Osteoblast (primary cell): Measurements from ENCODE around the gene ASRGL1. TPM values are rescaled to one million over a fixed set of nuclear protein-coding genes. Genes with fewer than 3 reads are reported as not detected.
A peak's percentile ranks its signal among the peaks of the same experiment; 100 is the strongest.
"Not testable (repeated sequence)": the region's sequence is repeated elsewhere in the genome, so short reads cannot be mapped to it uniquely, and the experiment has no call there.

ENCODE experiments used
- DNase-seq: peaks from one replicate; pipeline ENCODE4 v3.0.0; 2011; ENCODE audit warnings: low spot score, mixed read lengths; ENCODE audit not compliant: insufficient read length; ENCODE audit errors: missing footprints
- H2AFZ ChIP-seq: 2 replicates; pipeline ENCODE4 v1.6.0; 2011; ENCODE audit warnings: mild to moderate bottlenecking, low read length
- H3K27ac ChIP-seq: 2 replicates; pipeline ENCODE4 v1.5.1; 2011; ENCODE audit warnings: mild to moderate bottlenecking, low read depth, low read length, moderate library complexity
- H3K27me3 ChIP-seq: 2 replicates; pipeline ENCODE4 v1.6.0; 2012; ENCODE audit warnings: mild to moderate bottlenecking, control low read depth, inconsistent platforms, low read length, moderate library complexity; ENCODE audit not compliant: insufficient read depth
- H3K36me3 ChIP-seq: 2 replicates; pipeline ENCODE4 v1.5.1; 2011; ENCODE audit warnings: mild to moderate bottlenecking, low read length, control low read depth, moderate library complexity; ENCODE audit not compliant: insufficient read depth
- H3K4me1 ChIP-seq: 2 replicates; pipeline ENCODE4 v1.5.1; 2011; ENCODE audit warnings: mild to moderate bottlenecking, low read length, control low read depth, moderate library complexity; ENCODE audit not compliant: insufficient read depth
- H3K4me2 ChIP-seq: 2 replicates; pipeline ENCODE4 v1.6.0; 2011; ENCODE audit warnings: mild to moderate bottlenecking, low read length; ENCODE audit not compliant: insufficient read depth
- H3K4me3 ChIP-seq: fragments of 200-600 bp; sonication (generic); 3 replicates; pipeline ENCODE4 v1.5.1; 2012; ENCODE audit warnings: mild to moderate bottlenecking, low read length, inconsistent platforms; ENCODE audit not compliant: insufficient read depth
- H3K79me2 ChIP-seq: 2 replicates; pipeline ENCODE4 v1.6.0; 2012; ENCODE audit warnings: mild to moderate bottlenecking, low read length, control low read depth, inconsistent platforms; ENCODE audit not compliant: insufficient read depth
- H3K9me3 ChIP-seq: 2 replicates; pipeline ENCODE4 v1.5.1; 2011; ENCODE audit warnings: low read depth, low read length, control low read depth
- H4K20me1 ChIP-seq: 2 replicates; pipeline ENCODE4 v1.6.0; 2012; ENCODE audit warnings: mild to moderate bottlenecking, low read length, control low read depth; ENCODE audit not compliant: insufficient read depth
- CTCF ChIP-seq: IDR thresholded peaks from 2 replicates; pipeline ENCODE4 v1.5.1; 2011; ENCODE audit warnings: mild to moderate bottlenecking, low read depth, low read length, moderate library complexity; ENCODE audit errors: extremely low read depth
- total RNA-seq: library from RNA; depleted of rRNA; stranded (reverse); fragments of >200 nt; gene quantifications from 2 replicates; pipeline ENCODE4 v1.2.3, GENCODE V29; 2012

ASRGL1 gene
- total RNA-seq, 1 donor: 0.36 TPM

GRCh38 chr11:62378459-62379063 is 41.3 kb downstream of the ASRGL1 start:
- peak; percentile 35 for TF ChIP-seq CTCF
- not testable (repeated sequence) for H3K36me3 ChIP-seq, H3K27me3 ChIP-seq, H3K79me2 ChIP-seq, H3K9me3 ChIP-seq, H3K4me3 ChIP-seq, DNase-seq, H3K4me1 ChIP-seq, H4K20me1 ChIP-seq, H3K4me2 ChIP-seq, H2AFZ ChIP-seq, H3K27ac ChIP-seq

- not testable (repeated sequence) for H3K27me3 ChIP-seq, H3K27ac ChIP-seq
These were observed 42.3 kb downstream of the ASRGL1 start for GRCh38 chr11:62379586-62379985.

GRCh38 chr11:62380821-62381245 is 43.6 kb downstream of the ASRGL1 start:
- DNase-seq: peak; percentile 48
- TF ChIP-seq CTCF: peak; percentile 73
- not testable (repeated sequence) for H4K20me1 ChIP-seq, H3K36me3 ChIP-seq, H3K4me1 ChIP-seq, H3K79me2 ChIP-seq, H3K27ac ChIP-seq, H3K9me3 ChIP-seq, H3K27me3 ChIP-seq
- peak overlapping the region; percentile 71 for H3K4me2 ChIP-seq
- H2AFZ ChIP-seq: peak overlapping the region; percentile 41
- peak overlapping the region; percentile 54 for H3K4me3 ChIP-seq

More at GRCh38 chr11:62379586-62379985, 42.3 kb downstream of the ASRGL1 start:
- H3K36me3 ChIP-seq, H3K4me2 ChIP-seq, H3K9me3 ChIP-seq, H3K79me2 ChIP-seq, DNase-seq, H2AFZ ChIP-seq, H3K4me1 ChIP-seq, H4K20me1 ChIP-seq, H3K4me3 ChIP-seq: not testable (repeated sequence)

- Histone ChIP-seq H3K79me2 (no peaks in the 10 kb centered on the region), H3K4me2 (no peak overlapping the region), H3K36me3 (no peaks in the 10 kb centered on the region), H3K9me3 (no peaks in the 10 kb centered on the region), H2AFZ (no peak overlapping the region), H3K4me3 (no peak overlapping the region), H3K4me1 (no peaks in the 10 kb centered on the region), H3K27me3 (peaks cover 3% of the 10 kb centered on the region), H4K20me1 (no peaks in the 10 kb centered on the region), H3K27ac (no peak overlapping the region)
- DNase-seq: no peak
- TF ChIP-seq CTCF: no peak
These were observed 46.6 kb downstream of the ASRGL1 start for GRCh38 chr11:62383822-62384221.

- not testable (repeated sequence) for H3K4me2 ChIP-seq, H3K79me2 ChIP-seq, H3K9me3 ChIP-seq, H3K4me1 ChIP-seq, H3K36me3 ChIP-seq, H3K27ac ChIP-seq, DNase-seq, H3K4me3 ChIP-seq, H4K20me1 ChIP-seq, H2AFZ ChIP-seq
- H3K27me3 ChIP-seq: peaks cover 14% of the 10 kb centered on the region
These were observed 48.8 kb downstream of the ASRGL1 start for GRCh38 chr11:62386083-62386482.
